H1 (cell line): ENCODE measurements around the gene TSR3. TPM values are rescaled to one million over a fixed set of nuclear protein-coding genes. Genes with fewer than 3 reads are reported as not detected.
A peak's percentile ranks its signal among the peaks of the same experiment; 100 is the strongest.

Experiments used
- CHD2 ChIP-seq: IDR thresholded peaks from 2 replicates; pipeline ENCODE4 v1.6.1; 2012; ENCODE audit warnings: low read length, improper control_type of control experiment
- EGR1 ChIP-seq: IDR thresholded peaks from 2 replicates; pipeline ENCODE4 v1.6.1; 2011; ENCODE audit warnings: low read depth, low read length, borderline replicate concordance
- FOSL1 ChIP-seq: IDR thresholded peaks from 2 replicates; pipeline ENCODE4 v1.6.1; 2011; ENCODE audit warnings: mild to moderate bottlenecking, low read depth, low read length, moderate library complexity; ENCODE audit not compliant: insufficient read depth
- GABPA ChIP-seq: IDR thresholded peaks from 2 replicates; pipeline ENCODE4 v1.6.1; 2011; ENCODE audit warnings: mild to moderate bottlenecking, low read length, moderate library complexity, borderline replicate concordance; ENCODE audit not compliant: insufficient read depth
- JUN ChIP-seq: IDR thresholded peaks from 2 replicates; pipeline ENCODE4 v1.6.1; 2011; ENCODE audit warnings: low read depth, mild to moderate bottlenecking, improper control_type of control experiment, low read length
- NRF1 ChIP-seq: IDR thresholded peaks from 2 replicates; pipeline ENCODE4 v1.6.1; 2011; ENCODE audit warnings: mild to moderate bottlenecking, low read depth, low read length, improper control_type of control experiment
- POLR2AphosphoS5 ChIP-seq: IDR thresholded peaks from 2 replicates; pipeline ENCODE4 v1.6.1; 2011; ENCODE audit warnings: low read depth, low read length
- SIX5 ChIP-seq: IDR thresholded peaks from 2 replicates; pipeline ENCODE4 v1.6.1; 2011; ENCODE audit warnings: mild to moderate bottlenecking, low read depth, low read length
- SUZ12 ChIP-seq: fragments of 200-600 bp; sonication (generic); IDR thresholded peaks from 2 replicates; pipeline ENCODE4 v1.6.1; 2012; ENCODE audit warnings: mild to moderate bottlenecking, inconsistent platforms, low read length, moderate library complexity, mixed read lengths
- polyA plus RNA-seq, 7 experiments: library from polyadenylated mRNA; depleted of rRNA in 3 of 7; stranded (reverse) in 5 of 7; unstranded in 2 of 7; fragments of >200 nt in 5 of 7; fragments of 200-250 nt in 2 of 7; gene quantifications; 1 replicate in 5 of 7; 2 replicates in 1 of 7; 4 replicates in 1 of 7; pipeline versions ENCODE4 v1.2.1 to v1.2.3, GENCODE V29; 2011 to 2013; ENCODE audit warnings: missing spikeins in 2 of 7, mixed read lengths in 2 of 7
- total RNA-seq: library from RNA; stranded (reverse); fragmentation: NEBNext Ultra II Directional; extraction: Animal tissue kit (Norgen Biotek cat#: 25700); gene quantifications from 2 replicates; pipeline ENCODE4 v1.2.1, GENCODE V29; 2021
- TF ChIP-seq, protein P1 (sequence below): fragments of 300-600 bp; sonication (generic); IDR thresholded peaks from 2 replicates; pipeline ENCODE4 v1.7.1; 2012; ENCODE audit warnings: low read length, moderate library complexity, mild to moderate bottlenecking, inconsistent platforms; ENCODE audit not compliant: insufficient replicate concordance
- TF ChIP-seq, protein P2 (sequence below): IDR thresholded peaks from 2 replicates; pipeline ENCODE4 v1.6.1; 2012; ENCODE audit warnings: inconsistent platforms

The TSR3 gene
- total and polyA plus RNA-seq, 2 of the 8 experiments (the other 6 are each of a cell fraction or from before 2014, with no cell fraction given) = 43.1 to 52.3 TPM

DNA sequence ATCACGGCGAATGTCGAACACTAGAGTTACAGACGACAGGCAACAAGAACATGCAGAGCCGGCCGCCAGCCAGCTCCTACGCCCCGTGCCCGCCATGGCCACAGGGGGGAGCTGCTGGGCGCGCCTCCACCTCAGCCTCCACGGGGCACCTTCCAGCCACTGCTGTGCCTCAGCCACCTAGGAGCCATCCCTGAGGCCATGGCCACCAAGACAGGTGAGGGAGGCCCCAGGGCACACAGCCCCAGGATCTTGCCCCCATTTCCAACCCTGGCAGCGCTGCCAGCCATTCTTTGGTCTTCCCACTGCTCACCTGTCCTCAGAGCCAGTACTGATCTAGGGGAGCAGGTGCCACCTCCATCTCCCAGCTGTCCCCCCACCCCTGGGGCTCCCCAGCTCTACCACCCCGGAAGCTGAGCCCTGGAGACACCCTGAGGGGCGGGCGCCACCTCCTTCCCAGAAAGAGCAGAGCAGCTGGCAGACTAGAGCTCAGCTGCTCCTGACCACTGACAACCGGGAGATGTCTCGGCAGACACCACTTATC lies 11.9 kb upstream of the TSR3 start (continued):
- TF ChIP-seq, protein P1, sequence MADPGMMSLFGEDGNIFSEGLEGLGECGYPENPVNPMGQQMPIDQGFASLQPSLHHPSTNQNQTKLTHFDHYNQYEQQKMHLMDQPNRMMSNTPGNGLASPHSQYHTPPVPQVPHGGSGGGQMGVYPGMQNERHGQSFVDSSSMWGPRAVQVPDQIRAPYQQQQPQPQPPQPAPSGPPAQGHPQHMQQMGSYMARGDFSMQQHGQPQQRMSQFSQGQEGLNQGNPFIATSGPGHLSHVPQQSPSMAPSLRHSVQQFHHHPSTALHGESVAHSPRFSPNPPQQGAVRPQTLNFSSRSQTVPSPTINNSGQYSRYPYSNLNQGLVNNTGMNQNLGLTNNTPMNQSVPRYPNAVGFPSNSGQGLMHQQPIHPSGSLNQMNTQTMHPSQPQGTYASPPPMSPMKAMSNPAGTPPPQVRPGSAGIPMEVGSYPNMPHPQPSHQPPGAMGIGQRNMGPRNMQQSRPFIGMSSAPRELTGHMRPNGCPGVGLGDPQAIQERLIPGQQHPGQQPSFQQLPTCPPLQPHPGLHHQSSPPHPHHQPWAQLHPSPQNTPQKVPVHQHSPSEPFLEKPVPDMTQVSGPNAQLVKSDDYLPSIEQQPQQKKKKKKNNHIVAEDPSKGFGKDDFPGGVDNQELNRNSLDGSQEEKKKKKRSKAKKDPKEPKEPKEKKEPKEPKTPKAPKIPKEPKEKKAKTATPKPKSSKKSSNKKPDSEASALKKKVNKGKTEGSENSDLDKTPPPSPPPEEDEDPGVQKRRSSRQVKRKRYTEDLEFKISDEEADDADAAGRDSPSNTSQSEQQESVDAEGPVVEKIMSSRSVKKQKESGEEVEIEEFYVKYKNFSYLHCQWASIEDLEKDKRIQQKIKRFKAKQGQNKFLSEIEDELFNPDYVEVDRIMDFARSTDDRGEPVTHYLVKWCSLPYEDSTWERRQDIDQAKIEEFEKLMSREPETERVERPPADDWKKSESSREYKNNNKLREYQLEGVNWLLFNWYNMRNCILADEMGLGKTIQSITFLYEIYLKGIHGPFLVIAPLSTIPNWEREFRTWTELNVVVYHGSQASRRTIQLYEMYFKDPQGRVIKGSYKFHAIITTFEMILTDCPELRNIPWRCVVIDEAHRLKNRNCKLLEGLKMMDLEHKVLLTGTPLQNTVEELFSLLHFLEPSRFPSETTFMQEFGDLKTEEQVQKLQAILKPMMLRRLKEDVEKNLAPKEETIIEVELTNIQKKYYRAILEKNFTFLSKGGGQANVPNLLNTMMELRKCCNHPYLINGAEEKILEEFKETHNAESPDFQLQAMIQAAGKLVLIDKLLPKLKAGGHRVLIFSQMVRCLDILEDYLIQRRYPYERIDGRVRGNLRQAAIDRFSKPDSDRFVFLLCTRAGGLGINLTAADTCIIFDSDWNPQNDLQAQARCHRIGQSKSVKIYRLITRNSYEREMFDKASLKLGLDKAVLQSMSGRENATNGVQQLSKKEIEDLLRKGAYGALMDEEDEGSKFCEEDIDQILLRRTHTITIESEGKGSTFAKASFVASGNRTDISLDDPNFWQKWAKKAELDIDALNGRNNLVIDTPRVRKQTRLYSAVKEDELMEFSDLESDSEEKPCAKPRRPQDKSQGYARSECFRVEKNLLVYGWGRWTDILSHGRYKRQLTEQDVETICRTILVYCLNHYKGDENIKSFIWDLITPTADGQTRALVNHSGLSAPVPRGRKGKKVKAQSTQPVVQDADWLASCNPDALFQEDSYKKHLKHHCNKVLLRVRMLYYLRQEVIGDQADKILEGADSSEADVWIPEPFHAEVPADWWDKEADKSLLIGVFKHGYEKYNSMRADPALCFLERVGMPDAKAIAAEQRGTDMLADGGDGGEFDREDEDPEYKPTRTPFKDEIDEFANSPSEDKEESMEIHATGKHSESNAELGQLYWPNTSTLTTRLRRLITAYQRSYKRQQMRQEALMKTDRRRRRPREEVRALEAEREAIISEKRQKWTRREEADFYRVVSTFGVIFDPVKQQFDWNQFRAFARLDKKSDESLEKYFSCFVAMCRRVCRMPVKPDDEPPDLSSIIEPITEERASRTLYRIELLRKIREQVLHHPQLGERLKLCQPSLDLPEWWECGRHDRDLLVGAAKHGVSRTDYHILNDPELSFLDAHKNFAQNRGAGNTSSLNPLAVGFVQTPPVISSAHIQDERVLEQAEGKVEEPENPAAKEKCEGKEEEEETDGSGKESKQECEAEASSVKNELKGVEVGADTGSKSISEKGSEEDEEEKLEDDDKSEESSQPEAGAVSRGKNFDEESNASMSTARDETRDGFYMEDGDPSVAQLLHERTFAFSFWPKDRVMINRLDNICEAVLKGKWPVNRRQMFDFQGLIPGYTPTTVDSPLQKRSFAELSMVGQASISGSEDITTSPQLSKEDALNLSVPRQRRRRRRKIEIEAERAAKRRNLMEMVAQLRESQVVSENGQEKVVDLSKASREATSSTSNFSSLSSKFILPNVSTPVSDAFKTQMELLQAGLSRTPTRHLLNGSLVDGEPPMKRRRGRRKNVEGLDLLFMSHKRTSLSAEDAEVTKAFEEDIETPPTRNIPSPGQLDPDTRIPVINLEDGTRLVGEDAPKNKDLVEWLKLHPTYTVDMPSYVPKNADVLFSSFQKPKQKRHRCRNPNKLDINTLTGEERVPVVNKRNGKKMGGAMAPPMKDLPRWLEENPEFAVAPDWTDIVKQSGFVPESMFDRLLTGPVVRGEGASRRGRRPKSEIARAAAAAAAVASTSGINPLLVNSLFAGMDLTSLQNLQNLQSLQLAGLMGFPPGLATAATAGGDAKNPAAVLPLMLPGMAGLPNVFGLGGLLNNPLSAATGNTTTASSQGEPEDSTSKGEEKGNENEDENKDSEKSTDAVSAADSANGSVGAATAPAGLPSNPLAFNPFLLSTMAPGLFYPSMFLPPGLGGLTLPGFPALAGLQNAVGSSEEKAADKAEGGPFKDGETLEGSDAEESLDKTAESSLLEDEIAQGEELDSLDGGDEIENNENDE = no peak
- TF ChIP-seq NRF1 (no peak), SIX5 (no peak), JUN (no peak), GABPA (peak; percentile 67; the same call in 1 of the 2 replicates), CHD2 (no peak), FOSL1 (0 out of 2 replicates have a peak, but pooled peaks have one; percentile 21), SUZ12 (no peak), EGR1 (peak; percentile 13; the same call in 1 of the 2 replicates), POLR2AphosphoS5 (peak; percentile 40; the same call in 1 of the 2 replicates)
- TF ChIP-seq, protein P2, sequence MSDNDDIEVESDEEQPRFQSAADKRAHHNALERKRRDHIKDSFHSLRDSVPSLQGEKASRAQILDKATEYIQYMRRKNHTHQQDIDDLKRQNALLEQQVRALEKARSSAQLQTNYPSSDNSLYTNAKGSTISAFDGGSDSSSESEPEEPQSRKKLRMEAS = peak; percentile 32; the same call in 1 of the 2 replicates
